Spinal cord (tissue), 10 donors: Measurements from ENCODE around the gene PPFIA2. TPM values are rescaled to one million over a fixed set of nuclear protein-coding genes. Genes with fewer than 3 reads are reported as not detected.
"Not testable (repeated sequence)": the region's sequence is repeated elsewhere in the genome, so short reads cannot be mapped to it uniquely, and the experiment has no call there.

Experiments
- DNase-seq, 6 donors: peaks; one replicate each; pipeline versions ENCODE4 v3.0.0 to v3.0.0-alpha.2; 2013 to 2015; ENCODE audit warnings: low spot score in 6 of 6, low read depth in 4 of 6
- H3K27ac ChIP-seq: one replicate; pipeline ENCODE4 v1.5.1; 2013; ENCODE audit warnings: low read depth, low read length, control low read depth
- H3K27me3 ChIP-seq: one replicate; pipeline ENCODE4 v1.6.1; 2013; ENCODE audit warnings: low read length; ENCODE audit not compliant: control insufficient read depth, insufficient read depth
- H3K36me3 ChIP-seq: one replicate; pipeline ENCODE4 v1.6.1; 2013; ENCODE audit warnings: low read length; ENCODE audit not compliant: control insufficient read depth, insufficient read depth
- H3K4me1 ChIP-seq: one replicate; pipeline ENCODE4 v1.6.1; 2013; ENCODE audit warnings: low read length; ENCODE audit not compliant: control insufficient read depth, insufficient read depth
- H3K4me3 ChIP-seq: one replicate; pipeline ENCODE4 v1.5.1; 2013; ENCODE audit warnings: low read depth, low read length, control low read depth
- H3K9me3 ChIP-seq: one replicate; pipeline ENCODE4 v1.6.1; 2013; ENCODE audit warnings: low read length; ENCODE audit not compliant: control insufficient read depth, insufficient read depth
- WGBS: methylation state at CpG from one replicate; pipeline ENCODE4 v1.1.5; 2013; ENCODE audit warnings: missing lambda C conversion rate; ENCODE audit not compliant: insufficient coverage; 5-methylcytosine and 5-hydroxymethylcytosine counted together
- polyA plus RNA-seq, 2 donors: library from polyadenylated mRNA; unstranded; fragments of 120-200 nt; gene quantifications; one replicate each; pipeline ENCODE4 v1.2.1, GENCODE V29; 2013; ENCODE audit not compliant: insufficient read length in 2 of 2
- total RNA-seq, 2 donors: library from RNA; depleted of rRNA in 1 of 2; stranded (reverse); fragments of 120-200 nt in 1 of 2; fragments of >200 nt in 1 of 2; gene quantifications; one replicate each; pipeline versions ENCODE4 v1.2.3 to v1.2.4, GENCODE V29; 2013 to 2014
- donor health status: healthy.

PPFIA2 gene
- total and polyA plus RNA-seq, 4 donors, result 24.5 to 75.3 (median 40.6) TPM

- Histone ChIP-seq H3K4me1 (no peaks in the 10 kb centered on the region), H3K36me3 (no peaks in the 10 kb centered on the region), H3K27ac (no peak overlapping the region), H3K9me3 (no peaks in the 10 kb centered on the region), H3K27me3 (no peaks in the 10 kb centered on the region), H3K4me3 (no peak overlapping the region)
- WGBS, result no CpG with 5 or more reads among the region's 1 CpG
- no peak for DNase-seq
Measured at GRCh38 chr12:81692008-81692407, 67.1 kb downstream of the PPFIA2 start.

GRCh38 chr12:81683881-81684280, 75.3 kb downstream of the PPFIA2 start:
- no peak for DNase-seq
- H3K36me3 ChIP-seq, result no peaks in the 10 kb centered on the region
- no peaks in the 10 kb centered on the region for H3K27me3 ChIP-seq
- no peaks in the 10 kb centered on the region for H3K9me3 ChIP-seq
- WGBS, result no CpG with 5 or more reads among the region's 1 CpG
- no peak overlapping the region for H3K4me3 ChIP-seq
- H3K4me1 ChIP-seq, result no peaks in the 10 kb centered on the region
- H3K27ac ChIP-seq, result no peak overlapping the region

- no CpG with 5 or more reads among the region's 2 CpGs for WGBS
- Histone ChIP-seq H3K27ac (no peak overlapping the region), H3K27me3 (no peaks in the 10 kb centered on the region), H3K4me3 (no peak overlapping the region), H3K4me1 (no peaks in the 10 kb centered on the region), H3K9me3 (no peaks in the 10 kb centered on the region), H3K36me3 (no peaks in the 10 kb centered on the region)
- no peak for DNase-seq
Measured at GRCh38 chr12:81679614-81680013, 79.5 kb downstream of the PPFIA2 start.

GRCh38 chr12:81670759-81671158, 88.4 kb downstream of the PPFIA2 start:
- Histone ChIP-seq H3K9me3 (no peaks in the 10 kb centered on the region), H3K4me1 (no peaks in the 10 kb centered on the region), H3K27me3 (no peaks in the 10 kb centered on the region), H3K4me3 (no peak overlapping the region), H3K36me3 (no peaks in the 10 kb centered on the region), H3K27ac (no peak overlapping the region)
- DNase-seq, result no peak

GRCh38 chr12:81668475-81668874, 90.7 kb downstream of the PPFIA2 start:
- WGBS, result no CpG with 5 or more reads among the region's 1 CpG
- DNase-seq, result no peak
- Histone ChIP-seq H3K4me3 (no peak overlapping the region), H3K9me3 (no peaks in the 10 kb centered on the region), H3K4me1 (no peaks in the 10 kb centered on the region), H3K36me3 (no peaks in the 10 kb centered on the region), H3K27ac (no peak overlapping the region), H3K27me3 (no peaks in the 10 kb centered on the region)

GRCh38 chr12:81659310-81659709, 99.8 kb downstream of the PPFIA2 start:
- not testable (repeated sequence) for H3K4me1 ChIP-seq, H3K36me3 ChIP-seq, DNase-seq, H3K27ac ChIP-seq, H3K4me3 ChIP-seq, H3K9me3 ChIP-seq, H3K27me3 ChIP-seq
- 91% methylated on average over 5 of the region's 6 CpGs for WGBS

GRCh38 chr12:81644503-81644902, 114.6 kb downstream of the PPFIA2 start:
- Histone ChIP-seq H3K9me3 (no peaks in the 10 kb centered on the region), H3K27me3 (no peaks in the 10 kb centered on the region), H3K36me3 (no peaks in the 10 kb centered on the region), H3K4me3 (no peak overlapping the region), H3K4me1 (no peaks in the 10 kb centered on the region), H3K27ac (no peak overlapping the region)
- DNase-seq, result peak in 5 of 6 donors; percentile 18 to 89 (median 36)
- no CpG with 5 or more reads among the region's 1 CpG for WGBS

GRCh38 chr12:81639196-81639595, 120.0 kb downstream of the PPFIA2 start:
- H3K4me3 ChIP-seq, result no peak overlapping the region
- H3K4me1 ChIP-seq, result no peaks in the 10 kb centered on the region
- DNase-seq, result no peak
- no peaks in the 10 kb centered on the region for H3K9me3 ChIP-seq
- H3K36me3 ChIP-seq, result no peaks in the 10 kb centered on the region
- WGBS, result no CpG with 5 or more reads among the region's 1 CpG
- no peak overlapping the region for H3K27ac ChIP-seq
- no peaks in the 10 kb centered on the region for H3K27me3 ChIP-seq

- Histone ChIP-seq H3K36me3 (no peaks in the 10 kb centered on the region), H3K9me3 (no peaks in the 10 kb centered on the region), H3K4me1 (no peaks in the 10 kb centered on the region), H3K27me3 (no peaks in the 10 kb centered on the region), H3K4me3 (no peak overlapping the region), H3K27ac (no peak overlapping the region)
- no peak for DNase-seq
Measured at GRCh38 chr12:81633127-81633526, 126.0 kb downstream of the PPFIA2 start.

- Histone ChIP-seq H3K4me1 (no peaks in the 10 kb centered on the region), H3K4me3 (no peak overlapping the region), H3K9me3 (no peaks in the 10 kb centered on the region), H3K27me3 (no peaks in the 10 kb centered on the region), H3K27ac (no peak overlapping the region), H3K36me3 (no peaks in the 10 kb centered on the region)
- WGBS, result no CpG with 5 or more reads among the region's 4 CpGs
- peak; percentile 30 to 92 (median 46) for DNase-seq
Measured at GRCh38 chr12:81627336-81628189, 131.6 kb downstream of the PPFIA2 start.
